GM18870 (cell line): Measurements from ENCODE around the gene PAX5.
A peak's percentile ranks its signal among the peaks of the same experiment; 100 is the strongest.

Experiments
- ATAC-seq: cut with Tn5 transposase; IDR thresholded peaks from one replicate; pipeline ENCODE4 v1.9.1; 2021; ENCODE audit warnings: moderate library complexity; ENCODE audit not compliant: unreplicated experiment

The PAX5 gene

DNA sequence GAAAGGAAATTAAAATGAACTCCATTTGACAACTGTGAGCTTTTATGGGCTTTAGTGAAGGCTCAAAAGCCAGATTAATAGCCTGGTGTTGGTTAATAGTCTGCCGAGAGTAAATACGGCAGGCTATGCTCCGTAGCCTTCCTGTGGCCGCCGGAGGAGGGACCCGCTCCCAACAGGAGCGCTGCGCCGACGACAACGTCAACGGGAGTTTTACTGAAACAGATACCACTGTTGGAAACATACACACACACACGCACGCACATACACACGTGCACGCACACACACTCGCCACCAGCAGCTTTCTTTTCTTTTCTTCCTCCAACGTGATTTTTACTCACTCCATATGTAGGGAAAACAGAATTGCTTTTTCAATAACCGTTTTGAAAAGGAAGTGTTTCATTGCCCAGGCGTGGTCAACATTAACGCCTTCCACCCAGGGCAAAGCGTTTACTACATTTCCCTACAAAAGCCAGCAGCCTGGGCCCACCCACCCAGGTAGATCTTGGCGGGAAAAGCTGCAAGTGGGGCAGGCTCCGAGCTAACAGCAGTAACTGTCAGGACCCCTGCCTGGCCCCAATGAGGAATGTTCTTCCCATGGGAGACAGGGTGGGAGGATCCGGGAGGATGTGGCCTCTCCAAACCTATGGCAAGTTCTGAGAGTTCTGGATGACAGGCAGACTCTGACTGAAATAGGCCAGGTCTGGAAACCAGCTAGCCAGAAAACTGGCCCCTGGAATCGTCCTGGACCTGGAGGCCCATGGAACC, 72.3 kb downstream of the PAX5 start:
- no peak for ATAC-seq

DNA sequence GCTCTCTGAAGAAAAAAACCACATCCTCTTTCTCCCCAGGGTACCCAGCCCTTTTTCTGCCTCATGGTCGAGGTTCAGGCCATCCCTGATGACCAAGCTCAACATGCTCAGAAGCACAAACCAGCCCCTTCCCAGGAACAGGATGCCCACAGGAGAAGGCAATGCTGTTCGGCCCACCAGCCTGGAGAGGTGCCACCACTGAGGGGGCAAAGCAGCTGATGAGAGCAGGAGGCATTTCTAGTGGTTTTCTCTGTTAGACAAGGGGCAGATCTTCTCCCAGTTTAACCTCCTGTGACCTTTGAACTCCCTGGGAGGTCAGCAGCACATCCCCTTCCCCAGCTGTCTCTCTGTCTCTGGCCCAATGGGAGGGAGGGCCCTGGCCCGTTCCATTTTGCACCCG, 73.0 kb downstream of the PAX5 start:
- ATAC-seq, result no peak

DNA sequence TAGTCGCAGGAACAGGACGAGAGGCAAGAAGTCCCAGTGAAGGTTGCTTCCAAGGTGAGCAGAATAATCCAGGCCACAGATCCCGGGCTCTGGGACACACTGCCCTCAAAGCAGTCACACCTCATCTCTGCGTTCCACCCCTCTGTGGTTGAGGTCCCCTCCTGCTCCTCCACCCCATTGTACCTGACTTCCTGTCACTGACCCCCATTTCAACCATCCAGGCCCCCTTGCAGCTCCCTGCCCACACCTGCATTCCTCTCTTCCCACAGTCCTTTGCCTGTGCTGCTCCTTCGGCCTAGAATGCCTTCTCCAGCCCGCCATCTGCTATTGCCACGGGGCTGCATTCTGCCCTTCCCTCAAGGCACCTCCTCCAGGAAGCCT, 73.5 kb downstream of the PAX5 start:
- no peak for ATAC-seq

DNA sequence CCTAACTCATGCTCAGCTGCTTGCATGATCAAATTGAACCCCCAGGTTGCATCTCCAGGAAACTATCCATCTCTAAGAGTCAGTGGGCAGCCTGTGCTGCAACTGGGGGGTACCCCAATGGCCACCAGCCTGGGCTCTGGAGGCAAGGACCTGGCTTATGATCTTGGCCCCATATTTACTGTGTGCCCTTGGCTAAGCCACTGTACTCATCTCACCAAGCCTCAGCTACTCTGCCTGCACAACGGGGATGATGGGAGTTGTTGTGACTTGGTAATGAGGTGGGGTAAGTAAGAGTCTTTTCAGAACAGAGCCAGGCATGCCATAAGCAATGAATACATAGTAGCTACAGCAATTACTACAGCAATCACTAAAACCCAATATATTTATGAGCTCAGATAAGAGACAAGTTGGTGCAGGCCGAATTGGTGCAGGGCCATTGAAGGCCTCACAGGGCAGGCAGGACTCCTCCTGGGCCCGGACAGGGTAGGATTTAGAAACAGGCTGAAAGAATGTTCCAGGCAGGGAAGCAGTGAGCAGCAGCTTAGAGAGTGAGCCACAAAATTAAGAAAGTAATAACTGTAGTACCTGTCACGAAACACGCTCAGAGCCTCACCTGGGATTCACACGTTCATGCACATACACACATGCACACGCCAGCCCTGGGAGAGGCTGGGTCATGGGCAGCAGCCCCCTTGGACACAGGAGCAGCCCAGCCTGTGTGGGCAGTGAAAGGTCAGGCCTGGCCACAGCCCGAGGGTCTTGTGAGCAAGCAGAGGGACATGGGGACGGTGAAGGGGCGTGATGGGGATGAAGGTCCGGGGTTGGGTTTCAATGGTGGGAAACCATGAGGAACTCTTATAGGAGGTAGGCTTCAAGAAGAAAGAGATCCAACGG, 74.1 kb downstream of the PAX5 start:
- no peak for ATAC-seq

DNA sequence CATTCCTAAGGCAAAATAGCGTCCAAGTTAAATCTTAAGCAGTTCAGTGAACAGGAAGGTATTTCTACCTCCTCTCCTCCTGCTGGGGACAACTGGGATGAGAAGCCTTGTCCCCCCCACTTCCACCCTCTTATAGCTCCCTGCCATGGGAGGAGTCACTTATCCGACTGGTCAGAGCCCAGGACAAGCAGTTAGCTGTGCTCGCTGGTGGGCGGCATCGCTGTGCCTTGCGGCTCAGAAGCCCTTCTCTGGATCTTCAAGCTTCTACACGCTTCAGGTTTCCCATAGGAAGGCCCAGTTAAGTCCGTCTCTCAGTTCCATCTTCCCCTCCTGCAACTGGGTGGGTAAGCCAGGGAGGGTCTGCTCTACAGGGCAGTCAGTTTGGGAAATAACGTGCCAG, 77.2 kb downstream of the PAX5 start:
- ATAC-seq, result no peak

DNA sequence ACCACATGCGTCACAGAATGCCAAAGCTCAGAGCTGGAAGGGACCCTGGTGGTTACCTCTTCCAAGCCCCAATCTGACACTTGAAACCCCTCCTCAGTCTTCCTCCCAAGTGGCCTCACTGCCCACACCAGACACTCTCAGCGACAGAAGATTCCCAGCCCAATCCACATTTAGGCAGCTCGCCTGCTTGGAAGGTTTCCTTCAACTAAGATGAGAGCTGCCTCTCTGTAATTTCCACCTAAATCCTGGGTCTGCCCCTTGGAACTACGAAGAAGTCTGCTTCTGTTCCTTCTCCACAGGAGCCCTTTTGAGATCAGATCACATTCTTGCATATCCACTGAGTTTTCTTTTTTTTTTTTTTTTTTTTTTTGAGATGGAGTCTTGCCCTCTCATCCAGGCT, 83.7 kb downstream of the PAX5 start:
- no peak for ATAC-seq

DNA sequence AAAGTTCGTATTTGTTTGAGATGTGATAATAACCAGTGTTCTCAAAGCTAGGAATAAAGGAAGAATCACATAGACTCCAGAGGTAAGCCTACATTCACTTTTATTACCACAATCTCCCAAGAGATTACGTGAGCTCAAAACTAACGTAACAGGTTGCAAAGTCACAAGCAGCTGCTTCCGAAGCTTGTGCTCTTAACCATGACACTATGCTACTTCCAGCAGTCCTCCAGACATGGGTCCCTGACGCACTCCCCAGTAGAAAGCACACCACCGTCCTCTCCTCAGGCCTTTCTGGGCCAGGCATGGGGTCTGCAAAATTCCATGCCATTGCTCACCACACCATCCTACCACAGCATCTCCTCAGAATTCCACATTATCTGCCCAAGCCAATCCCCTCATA, 84.6 kb downstream of the PAX5 start:
- ATAC-seq, result no peak

DNA sequence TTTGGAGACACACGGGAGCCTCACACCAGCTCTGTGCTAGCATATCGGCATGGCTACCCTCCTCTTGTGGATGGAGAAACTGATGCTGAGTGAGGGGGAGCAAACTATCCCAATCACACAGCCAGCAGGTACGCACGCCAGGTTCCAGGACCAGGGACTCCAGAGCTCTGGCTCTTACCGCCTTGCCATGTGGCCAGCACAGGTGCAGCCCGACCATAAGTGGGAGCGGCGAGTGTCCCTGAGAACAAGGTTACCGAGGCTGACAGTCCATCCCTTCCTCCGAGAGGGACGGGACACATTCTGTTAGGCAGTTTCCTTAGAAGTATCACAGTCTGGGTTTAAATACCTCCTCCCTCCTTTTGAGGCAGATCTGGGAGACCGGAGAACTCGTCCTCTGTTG, 86.0 kb downstream of the PAX5 start:
- ATAC-seq, result no peak

DNA sequence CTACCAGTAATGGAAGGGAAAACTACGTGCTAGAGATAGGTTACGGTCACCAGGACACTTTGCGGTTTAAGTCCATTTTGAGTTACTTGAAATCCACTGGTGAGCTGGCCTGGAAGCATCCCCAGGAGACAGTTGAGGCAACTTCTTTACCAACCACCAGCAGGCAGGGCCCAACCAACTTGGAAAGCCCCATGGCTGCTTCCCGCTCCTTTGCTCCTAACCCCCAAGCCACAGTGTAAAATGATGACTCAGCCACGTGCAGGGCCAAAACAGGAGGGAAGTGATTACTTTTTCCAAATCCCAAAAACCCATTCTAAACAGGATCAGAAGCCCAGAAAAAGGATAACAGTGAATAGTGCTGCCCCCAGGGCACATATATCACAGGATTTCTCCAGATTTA, 87.4 kb downstream of the PAX5 start:
- ATAC-seq, result no peak

DNA sequence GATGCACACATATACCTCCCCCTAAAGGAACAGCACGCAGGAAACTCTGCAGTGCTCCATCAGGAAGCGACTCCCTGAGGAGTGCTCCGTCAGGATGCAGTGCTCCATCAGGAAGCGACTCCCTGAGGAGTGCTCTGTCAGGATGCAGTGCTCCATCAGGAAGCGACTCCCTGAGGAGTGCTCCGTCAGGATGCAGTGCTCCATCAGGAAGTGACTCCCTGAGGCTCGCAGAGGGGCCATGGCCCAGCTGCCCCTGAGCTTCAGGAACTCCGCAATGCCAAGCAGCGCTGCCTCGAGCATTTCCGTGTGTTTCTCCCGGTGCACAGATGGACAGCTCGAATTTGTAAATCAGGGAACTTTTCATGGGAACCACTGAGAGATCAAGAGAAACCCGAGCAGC, 88.1 kb downstream of the PAX5 start:
- ATAC-seq, result no peak

DNA sequence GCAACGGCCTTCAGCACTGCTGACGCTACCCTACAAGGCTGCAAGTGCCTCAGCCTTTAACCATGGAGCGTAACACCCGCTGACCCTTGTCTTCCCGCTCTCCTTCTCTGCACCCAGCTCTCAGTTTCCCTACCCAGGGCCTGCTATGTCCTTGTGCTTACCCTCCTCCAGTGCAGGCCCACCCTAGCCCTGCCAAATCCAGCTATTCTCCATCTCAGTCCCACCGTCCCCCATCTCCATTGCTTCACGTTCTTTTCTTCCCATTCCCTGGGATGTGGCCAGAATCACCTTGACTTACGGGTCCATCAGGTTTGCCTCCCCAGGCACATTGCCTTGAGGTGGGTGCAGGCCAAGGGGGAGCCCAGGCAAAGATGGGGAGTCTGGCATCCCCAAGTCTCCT, 91.2 kb downstream of the PAX5 start:
- no peak for ATAC-seq

DNA sequence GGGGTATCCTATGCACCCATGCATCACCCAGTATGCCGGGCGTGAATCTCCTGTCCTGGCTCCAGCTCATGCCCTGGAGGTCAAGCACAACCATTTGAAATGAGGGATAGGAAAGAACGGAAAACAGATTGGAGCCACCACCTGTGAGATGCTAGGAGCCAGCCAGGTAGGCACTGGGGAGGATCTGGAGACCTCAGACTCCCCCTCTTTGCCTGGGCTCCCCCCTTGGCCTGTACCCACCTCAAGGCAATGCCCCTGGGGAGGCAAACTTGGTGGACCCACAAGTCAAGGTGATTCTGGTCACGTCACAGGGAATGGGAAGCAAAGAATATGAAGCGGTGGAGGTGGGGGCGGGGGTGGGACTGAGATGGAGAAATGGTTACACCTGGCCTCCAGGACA, 92.6 kb downstream of the PAX5 start:
- no peak for ATAC-seq

DNA sequence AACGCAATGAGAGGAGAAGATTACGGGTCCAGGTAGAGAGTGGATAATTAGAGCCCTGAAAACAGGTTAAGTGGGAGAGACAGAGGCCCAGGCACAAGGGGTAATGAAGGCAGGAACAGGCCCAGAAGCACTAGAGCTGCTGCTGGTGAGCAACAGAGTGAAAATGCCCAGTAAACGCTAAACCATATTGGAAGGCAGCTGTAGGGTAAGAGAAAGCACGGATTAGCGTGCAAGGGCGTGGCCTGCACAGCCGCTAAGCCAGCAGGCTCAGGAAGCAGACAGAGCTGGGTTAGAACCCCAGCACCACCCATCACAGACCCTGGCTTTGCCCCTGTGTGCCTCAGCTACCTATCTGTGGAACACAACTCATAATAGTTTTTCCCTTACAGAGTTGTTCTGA, 93.2 kb downstream of the PAX5 start:
- ATAC-seq, result no peak

DNA sequence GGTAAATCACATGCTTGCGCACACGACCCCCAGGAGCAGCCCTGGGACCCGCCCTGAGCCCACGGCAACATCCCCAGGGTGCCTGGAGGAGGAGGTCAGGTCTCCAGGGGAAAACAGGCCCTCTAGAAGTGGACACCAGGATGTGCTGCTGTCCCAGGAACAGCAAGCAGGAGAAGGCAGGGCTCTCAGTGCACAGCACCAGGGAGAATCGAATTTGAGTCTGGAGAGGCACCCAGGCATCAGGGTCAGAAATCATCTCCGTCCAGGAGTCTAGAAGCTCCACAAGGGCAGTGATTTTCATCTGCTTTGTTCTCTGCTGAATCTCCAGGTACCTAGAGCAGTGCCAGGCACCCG, 93.6 kb downstream of the PAX5 start:
- ATAC-seq, result no peak

DNA sequence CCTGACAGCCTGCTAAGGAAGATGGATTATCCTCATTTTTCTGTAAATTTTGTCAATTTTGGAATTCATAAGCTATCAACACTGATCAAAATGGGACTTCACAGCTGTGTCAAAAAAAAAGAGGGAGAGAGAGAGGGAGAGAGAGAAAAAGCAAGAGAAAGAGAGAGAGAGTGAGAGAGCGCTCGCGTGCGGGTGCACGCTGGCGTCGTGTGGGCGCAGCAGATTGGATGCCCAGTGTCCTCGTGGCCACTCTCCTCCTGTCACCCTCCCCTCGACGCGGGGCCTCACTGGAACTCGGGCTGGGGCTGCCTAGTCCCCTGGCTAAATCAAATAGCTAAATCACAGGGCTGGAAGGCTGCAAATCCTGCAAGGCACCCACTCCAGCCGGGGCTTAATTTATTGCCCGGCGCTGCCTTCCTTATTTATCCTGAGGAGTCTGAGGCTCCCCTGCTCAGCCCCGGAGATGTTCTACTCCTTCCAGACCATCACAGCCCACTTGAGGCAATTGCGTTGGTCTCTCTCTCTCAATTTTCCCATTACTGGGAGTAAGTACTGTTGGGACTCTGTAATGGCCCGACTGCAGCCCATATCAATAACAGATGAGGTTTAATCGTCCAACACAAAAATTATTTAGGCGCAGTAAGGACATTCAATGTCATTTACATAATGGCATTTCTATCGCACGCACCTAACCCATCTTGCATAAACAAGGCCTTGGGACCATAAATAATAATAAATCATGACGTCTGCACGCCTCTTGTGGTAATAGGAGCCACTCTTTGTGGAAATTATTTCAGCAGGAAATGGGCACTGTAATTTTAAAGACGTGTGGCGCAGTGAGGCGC, 94.2 kb downstream of the PAX5 start:
- ATAC-seq, result no peak

DNA sequence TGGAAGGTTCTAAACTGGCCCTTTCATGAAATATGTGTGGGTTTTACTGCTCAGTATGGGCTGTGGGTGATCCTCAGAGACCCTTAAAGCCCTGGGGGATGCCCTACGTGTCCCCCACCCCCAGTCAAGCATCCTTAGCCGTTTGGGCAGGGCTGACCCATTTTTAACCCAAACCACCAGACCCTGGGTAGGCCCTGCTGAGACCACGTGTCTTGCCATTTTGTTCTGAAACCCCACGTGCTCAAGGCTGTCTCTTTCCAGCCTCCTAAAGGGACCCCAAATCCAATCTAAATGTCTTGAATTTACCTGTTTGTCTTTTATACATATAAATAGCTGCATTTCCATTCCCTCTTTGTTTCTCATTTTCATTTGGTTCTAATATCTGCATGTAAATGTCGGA, 94.9 kb downstream of the PAX5 start:
- ATAC-seq, result no peak

DNA sequence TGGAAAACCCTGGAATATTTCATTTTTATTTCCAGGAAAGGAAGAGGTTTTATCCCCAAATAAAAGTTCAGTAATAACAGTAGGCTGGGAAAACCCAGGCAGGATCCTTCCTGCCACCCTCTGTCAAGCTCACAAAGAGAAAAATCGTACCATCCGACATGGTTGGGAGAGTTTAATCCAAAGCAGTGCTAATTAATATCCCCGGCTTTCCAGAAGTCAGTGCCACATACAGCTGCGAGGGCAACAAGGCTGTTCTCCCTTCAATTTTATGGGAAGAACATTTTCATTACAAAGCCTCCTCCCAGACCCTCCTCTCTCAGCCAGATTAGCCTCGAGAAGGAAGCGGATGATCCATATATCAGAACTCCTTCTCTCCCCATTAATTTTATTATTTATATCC, 95.5 kb downstream of the PAX5 start:
- ATAC-seq, result no peak

DNA sequence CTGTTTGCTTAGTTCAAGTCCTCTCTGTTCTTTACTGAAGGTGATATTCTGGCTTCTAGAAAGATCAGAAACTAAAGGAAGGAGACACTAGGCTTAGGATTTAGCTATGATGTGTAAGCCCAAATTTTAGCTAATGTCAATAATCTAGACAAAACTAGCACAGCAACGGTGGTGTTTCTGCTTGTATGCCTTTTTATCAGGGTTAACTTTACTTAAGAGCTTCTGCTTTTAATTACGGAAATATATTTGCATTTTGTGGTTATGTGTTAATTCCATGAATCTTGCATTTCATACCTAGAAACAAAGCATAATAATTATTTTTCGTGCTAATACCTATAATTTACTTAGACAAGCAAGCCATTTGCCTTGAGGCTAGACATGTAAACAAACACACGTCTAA, 96.1 kb downstream of the PAX5 start:
- ATAC-seq, result no peak

DNA sequence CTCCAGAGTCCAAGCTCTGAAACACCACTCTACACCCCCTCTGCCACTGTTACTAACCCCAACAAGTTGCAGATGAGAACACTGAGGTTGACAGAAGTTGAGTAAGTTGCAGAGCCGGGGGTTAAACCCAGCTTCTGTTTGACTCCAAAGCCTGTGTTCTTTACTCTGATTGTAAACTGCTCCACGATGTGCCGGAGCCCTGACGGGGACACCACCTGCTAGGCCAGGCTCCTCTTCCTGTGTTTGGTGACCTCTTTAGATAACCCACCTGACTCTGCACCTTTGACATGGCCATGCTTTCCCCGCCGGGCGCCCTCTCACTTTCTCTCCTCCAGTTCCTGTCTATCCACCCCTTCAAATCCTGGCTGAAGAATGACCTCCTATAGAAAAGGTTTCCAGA, 96.7 kb downstream of the PAX5 start:
- ATAC-seq, result no peak

DNA sequence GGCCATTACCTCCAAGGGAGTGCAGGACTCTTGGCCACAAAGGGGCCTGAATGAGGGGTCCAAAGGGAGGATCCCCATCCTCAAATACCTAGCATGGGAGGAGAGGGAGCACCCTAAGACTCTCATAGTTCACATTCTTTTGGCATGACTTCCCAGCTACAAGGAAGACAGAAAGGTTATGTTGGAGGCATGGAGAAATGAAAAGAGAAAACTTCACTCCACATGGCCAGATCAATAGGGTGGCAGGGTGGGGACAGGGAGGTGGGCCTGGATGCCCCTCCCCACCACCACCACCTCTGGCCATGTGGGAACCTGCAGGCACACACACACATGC, 97.6 kb downstream of the PAX5 start:
- no peak for ATAC-seq

DNA sequence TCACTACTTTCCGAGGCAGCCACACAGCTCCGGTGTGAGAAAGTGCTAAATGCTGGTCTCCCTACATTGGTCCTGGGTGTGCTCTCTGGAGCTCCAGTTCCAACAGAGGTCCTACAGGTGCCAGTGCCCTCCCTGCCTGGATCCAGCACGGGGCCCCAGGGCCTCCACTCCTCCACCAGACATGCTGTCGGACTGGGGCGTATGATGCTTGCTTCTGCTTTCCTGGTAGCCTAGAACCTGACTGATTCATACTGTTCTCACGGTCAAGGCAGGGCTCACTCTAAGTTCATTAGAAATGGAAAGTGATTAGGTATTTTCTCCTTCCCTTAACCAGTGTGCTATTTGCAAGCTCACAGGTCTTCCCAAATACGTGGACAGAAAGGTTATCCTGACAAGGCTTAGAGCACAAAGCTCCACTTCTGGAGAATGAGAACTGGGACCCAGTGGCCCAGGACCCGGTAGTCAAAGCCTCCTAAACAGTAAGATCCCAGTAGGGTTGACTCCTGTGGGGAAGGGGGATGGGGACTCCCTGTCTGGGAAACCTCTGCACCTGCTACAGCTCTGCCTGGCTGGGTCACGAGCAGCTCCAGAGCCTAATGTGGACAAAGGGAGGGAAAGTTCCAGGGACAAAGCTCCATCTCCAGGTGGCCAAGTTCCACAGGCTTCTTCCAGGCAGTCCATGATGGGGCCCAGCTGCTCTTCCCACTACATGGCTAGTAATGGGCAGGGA, 98.1 kb downstream of the PAX5 start:
- ATAC-seq, result peak; percentile 67
